ENCODE measurements around the gene VSIR. TPM values are rescaled to one million over a fixed set of nuclear protein-coding genes. Genes with fewer than 3 reads are reported as not detected.

The VSIR gene
- total RNA-seq, 1 donor from 2014 or later = 21.4 TPM

DNA sequence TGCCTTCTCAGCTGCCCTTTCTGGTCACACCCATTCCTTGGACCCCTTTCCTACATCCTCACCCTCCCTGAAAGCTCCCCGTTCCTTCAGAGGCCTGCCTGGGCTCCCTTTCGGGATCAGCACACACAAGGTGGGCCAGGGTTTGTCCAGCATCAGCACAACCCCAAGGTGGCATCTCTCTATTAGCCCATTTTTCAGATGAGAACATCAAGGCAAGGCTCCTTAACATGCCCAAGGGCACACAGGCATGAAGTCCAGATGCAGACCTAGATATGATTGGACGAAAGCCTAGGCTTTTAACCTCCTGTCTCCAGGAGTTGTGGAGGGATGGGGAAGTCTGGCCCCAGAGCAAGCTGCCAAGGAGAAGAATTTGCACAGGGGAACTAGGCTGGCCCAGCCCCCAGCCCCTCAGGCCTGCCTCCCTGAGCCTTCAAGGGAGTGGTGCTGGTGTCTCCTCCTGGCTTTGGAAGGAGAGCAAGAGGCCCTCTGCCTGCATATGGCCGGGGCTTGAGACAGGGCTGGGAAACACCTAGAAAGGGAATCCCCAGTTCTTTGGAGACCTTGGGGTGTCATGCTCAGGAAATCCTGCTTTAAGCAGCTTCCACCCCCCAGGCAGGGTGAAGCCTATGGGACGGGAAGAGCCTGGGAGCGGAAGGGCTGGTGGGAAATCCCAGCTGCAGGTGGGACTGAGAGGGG, 9.0 kb upstream of the VSIR start:
- Mint-ChIP-seq H3K4me3 (no peak overlapping the region), H3K27me3 (no peaks in the 10 kb centered on the region), H3K4me1 (peaks cover 6% of the 10 kb centered on the region), H3K9me3 (no peaks in the 10 kb centered on the region), H3K36me3 (ENCODE audit: low read depth) (no peaks in the 10 kb centered on the region), H3K27ac (no peak overlapping the region)
- POLR2A ChIA-PET = interaction anchor here (0.9 kb wide), 1 partner anchor 12 kb away, joined by 4 read pairs; no protein-coding TSS in a partner anchor
- ATAC-seq (ENCODE audit: low read depth) = no peak
- CTCF ChIA-PET = interaction anchor here (1.0 to 1.4 kb wide), 4 partner anchors 8 to 114 kb away, joined by 3 read pairs; partner anchors contain the start of gene VSIR
- TF ChIP-seq, protein P1, sequence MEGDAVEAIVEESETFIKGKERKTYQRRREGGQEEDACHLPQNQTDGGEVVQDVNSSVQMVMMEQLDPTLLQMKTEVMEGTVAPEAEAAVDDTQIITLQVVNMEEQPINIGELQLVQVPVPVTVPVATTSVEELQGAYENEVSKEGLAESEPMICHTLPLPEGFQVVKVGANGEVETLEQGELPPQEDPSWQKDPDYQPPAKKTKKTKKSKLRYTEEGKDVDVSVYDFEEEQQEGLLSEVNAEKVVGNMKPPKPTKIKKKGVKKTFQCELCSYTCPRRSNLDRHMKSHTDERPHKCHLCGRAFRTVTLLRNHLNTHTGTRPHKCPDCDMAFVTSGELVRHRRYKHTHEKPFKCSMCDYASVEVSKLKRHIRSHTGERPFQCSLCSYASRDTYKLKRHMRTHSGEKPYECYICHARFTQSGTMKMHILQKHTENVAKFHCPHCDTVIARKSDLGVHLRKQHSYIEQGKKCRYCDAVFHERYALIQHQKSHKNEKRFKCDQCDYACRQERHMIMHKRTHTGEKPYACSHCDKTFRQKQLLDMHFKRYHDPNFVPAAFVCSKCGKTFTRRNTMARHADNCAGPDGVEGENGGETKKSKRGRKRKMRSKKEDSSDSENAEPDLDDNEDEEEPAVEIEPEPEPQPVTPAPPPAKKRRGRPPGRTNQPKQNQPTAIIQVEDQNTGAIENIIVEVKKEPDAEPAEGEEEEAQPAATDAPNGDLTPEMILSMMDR (IDR thresholded peaks at IDR 0.05) = no peak
- no peak for DNase-seq
- intact Hi-C loops (cut with micrococcal nuclease) = no loop called here

DNA sequence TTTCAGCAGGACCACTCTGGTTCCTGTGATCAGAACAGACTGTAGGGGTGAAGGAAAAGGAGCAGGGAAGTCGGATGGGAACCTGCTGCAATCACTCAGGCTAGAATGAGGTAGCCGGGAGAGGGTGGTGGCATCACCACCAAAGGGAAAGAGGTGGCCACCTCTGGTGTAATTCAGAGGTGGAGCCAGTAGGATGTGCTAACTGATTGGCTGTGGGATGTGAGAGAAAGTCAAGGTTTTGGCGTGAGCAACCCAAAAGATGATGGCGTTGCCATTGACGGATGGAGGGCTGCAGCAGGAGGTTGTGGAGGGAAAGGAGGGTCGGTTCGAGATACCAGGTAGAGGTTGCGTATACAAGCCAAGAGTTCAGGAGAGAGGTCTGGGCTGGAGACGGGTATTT, 7.4 kb upstream of the VSIR start:
- Mint-ChIP-seq H3K4me3 (no peak overlapping the region), H3K36me3 (ENCODE audit: low read depth) (no peaks in the 10 kb centered on the region), H3K27ac (no peak overlapping the region), H3K9me3 (no peaks in the 10 kb centered on the region), H3K4me1 (peaks cover 20% of the 10 kb centered on the region), H3K27me3 (no peaks in the 10 kb centered on the region)
- CTCF ChIA-PET = no interaction called here
- DNase-seq (no peak), ATAC-seq (ENCODE audit: low read depth) (no peak)
- TF ChIP-seq, protein P1 (IDR thresholded peaks at IDR 0.05) = no peak
- POLR2A ChIA-PET = no interaction called here
- intact Hi-C loops (cut with micrococcal nuclease) = no loop called here

DNA sequence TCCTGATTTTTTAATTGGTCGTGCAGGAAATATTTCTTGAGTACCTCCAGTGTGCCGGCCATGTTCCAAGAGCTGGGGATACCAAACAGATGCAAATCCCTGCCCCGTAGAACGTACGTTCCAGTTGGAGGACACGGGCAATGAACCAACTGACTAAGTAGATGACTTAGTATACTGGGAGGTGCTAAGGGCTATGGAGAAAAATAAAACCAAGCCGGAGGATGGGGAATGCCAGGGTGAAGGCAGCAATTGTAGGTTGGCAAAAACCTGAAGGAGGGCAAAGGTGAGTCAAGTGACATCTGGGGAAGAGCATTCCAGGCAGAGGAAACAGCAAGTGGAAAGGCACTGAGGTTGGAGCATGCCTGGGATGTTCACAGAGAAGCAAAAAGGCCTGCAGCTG, 6.8 kb upstream of the VSIR start:
- intact Hi-C loops (cut with micrococcal nuclease) = no loop called here
- peaks cover 26% of the 10 kb centered on the region for H3K4me1 Mint-ChIP-seq
- CTCF ChIA-PET = no interaction called here
- DNase-seq = no peak
- H3K9me3 Mint-ChIP-seq = no peaks in the 10 kb centered on the region
- POLR2A ChIA-PET = no interaction called here
- TF ChIP-seq, protein P1 (IDR thresholded peaks at IDR 0.05) = no peak
- no peaks in the 10 kb centered on the region for H3K36me3 Mint-ChIP-seq (ENCODE audit: low read depth)
- H3K4me3 Mint-ChIP-seq = no peak overlapping the region
- H3K27ac Mint-ChIP-seq = no peak overlapping the region
- ATAC-seq (ENCODE audit: low read depth) = no peak
- no peaks in the 10 kb centered on the region for H3K27me3 Mint-ChIP-seq

DNA sequence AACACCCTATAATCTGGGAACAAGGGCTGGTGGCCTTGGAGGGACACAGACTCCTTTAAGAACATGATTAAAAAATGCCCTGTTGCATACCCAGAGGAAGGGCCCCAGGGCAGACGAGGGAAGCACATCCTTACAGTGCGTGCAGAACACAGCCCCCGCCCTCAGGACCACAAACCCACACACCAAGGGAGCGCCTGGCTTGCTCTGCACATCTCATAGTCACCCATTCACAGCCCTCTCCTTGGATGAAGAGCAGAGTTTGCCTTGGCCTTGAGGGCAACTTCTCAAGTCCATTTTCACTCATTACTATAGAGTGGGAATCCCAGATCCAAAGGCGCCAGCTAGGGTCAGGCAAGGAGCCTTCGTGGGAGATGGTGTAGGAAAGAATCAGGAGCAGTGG, 6.3 kb upstream of the VSIR start:
- H3K27ac Mint-ChIP-seq = no peak overlapping the region
- DNase-seq (no peak), ATAC-seq (ENCODE audit: low read depth) (no peak)
- TF ChIP-seq, protein P1 (IDR thresholded peaks at IDR 0.05) = no peak
- H3K36me3 Mint-ChIP-seq (ENCODE audit: low read depth) = no peaks in the 10 kb centered on the region
- ChIA-PET CTCF (no interaction called here), POLR2A (no interaction called here)
- no peaks in the 10 kb centered on the region for H3K27me3 Mint-ChIP-seq
- no peak overlapping the region for H3K4me3 Mint-ChIP-seq
- intact Hi-C loops (cut with micrococcal nuclease) = no loop called here
- peaks cover 31% of the 10 kb centered on the region for H3K4me1 Mint-ChIP-seq
- H3K9me3 Mint-ChIP-seq = no peaks in the 10 kb centered on the region

DNA sequence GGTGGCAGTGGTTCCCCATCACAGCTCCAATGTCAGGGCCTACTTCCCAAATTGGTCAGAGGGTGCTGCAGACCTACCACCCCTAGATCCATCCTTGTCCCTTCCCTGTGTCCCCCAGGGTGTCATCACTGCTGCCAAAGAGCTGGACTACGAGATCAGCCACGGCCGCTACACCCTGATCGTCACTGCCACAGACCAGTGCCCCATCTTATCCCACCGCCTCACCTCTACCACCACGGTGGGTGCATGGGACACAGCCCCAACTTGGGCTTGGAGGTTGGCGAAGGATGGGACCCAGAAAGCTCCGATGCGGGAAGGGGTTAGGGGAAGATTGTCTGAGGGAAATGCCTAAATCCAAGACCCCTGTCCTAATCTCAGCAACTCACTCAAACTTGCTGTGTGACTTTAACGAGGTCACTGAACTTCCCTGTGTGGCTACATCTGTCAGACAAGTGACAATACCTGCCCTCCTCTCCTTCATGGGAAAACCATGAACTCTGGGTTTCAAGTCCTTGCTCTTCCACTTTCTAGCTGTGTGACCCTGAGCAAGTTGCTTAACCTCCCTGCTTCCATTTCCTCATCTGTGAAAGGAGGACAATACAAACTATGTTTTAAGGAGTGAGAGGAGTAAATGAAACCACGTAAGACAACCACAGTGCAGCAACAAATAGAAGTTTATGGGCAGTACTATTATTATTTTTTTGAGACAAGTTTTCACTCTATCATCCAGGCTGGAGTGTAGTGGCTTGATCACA, 4.9 kb upstream of the VSIR start:
- DNase-seq (no peak), ATAC-seq (ENCODE audit: low read depth) (no peak)
- Mint-ChIP-seq H3K36me3 (ENCODE audit: low read depth) (no peaks in the 10 kb centered on the region), H3K27ac (no peak overlapping the region), H3K4me3 (no peak overlapping the region), H3K27me3 (no peaks in the 10 kb centered on the region), H3K9me3 (no peaks in the 10 kb centered on the region), H3K4me1 (peaks cover 43% of the 10 kb centered on the region)
- ChIA-PET POLR2A (no interaction called here), CTCF (interaction anchor here (1.5 kb wide), 1 partner anchor 33 kb away, joined by 3 read pairs; no protein-coding TSS in a partner anchor)
- intact Hi-C loops (cut with micrococcal nuclease) = no loop called here
- TF ChIP-seq, protein P1 (IDR thresholded peaks at IDR 0.05) = no peak

All from activated B cell treated with CpG ODN at 0.5 μM for 24 hours (primary cell).